ENCODE data around the gene GAL3ST3. TPM values are rescaled to one million over a fixed set of nuclear protein-coding genes. Genes with fewer than 3 reads are reported as not detected.

The GAL3ST3 gene
- total and polyA plus RNA-seq, 2 of the 8 experiments (the other 6 are each of a cell fraction or from before 2014, with no cell fraction given), result 21.1 to 21.4 TPM

- no peak for TF ChIP-seq RAD21 (IDR thresholded peaks at IDR 0.05 in 1 of 2, conservative IDR thresholded peaks at IDR 0.05 in 1 of 2; ENCODE audit: low read depth in 2 of 2, low read length in 2 of 2)
- no peak for TF ChIP-seq NRF1 (IDR thresholded peaks at IDR 0.05; ENCODE audit: low read depth, low read length)
- TF ChIP-seq MAFK (IDR thresholded peaks at IDR 0.05; ENCODE audit: low read depth, low read length), result no peak
- TF ChIP-seq TBP (IDR thresholded peaks at IDR 0.05; ENCODE audit: low read depth, low read length), result no peak
- TF ChIP-seq KDM5A (IDR thresholded peaks at IDR 0.05; ENCODE audit: low read length), result no peak
- TF ChIP-seq KDM1A (IDR thresholded peaks at IDR 0.05; ENCODE audit: borderline replicate concordance, low read length), result no peak
- TF ChIP-seq GTF2F1 (IDR thresholded peaks at IDR 0.05; ENCODE audit: borderline replicate concordance, low read depth, low read length), result no peak
Observed at GRCh38 chr11:66090288-66090687, 41.3 kb upstream of the GAL3ST3 start (continued).

Measured in H1 (cell line).